ENCODE results near the gene ACSS3.

ACSS3 gene

DNA sequence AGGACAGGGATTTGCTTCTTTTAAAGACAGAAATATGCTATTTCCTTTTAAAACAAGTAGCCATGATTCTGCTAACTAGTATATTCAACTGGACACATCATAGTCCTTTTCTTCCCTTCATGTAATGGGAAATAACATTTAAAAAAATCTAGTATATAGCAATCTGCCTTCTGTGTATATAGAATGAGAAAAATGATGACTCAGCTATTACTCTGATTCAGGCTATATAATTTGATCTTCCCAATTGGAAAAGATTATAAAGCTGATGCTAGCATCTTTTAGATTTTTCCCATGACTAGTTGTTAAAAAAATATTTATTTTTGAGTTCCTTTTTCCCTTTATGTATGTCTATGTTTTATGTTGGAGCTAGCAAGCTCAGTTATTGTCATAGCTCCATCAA, 86.9 kb downstream of the ACSS3 start:
- H3K4me3 ChIP-seq (ENCODE audit: low read length) = no peak overlapping the region
- no peak for DNase-seq (ENCODE audit: low read depth)
- TF ChIP-seq, protein P1, sequence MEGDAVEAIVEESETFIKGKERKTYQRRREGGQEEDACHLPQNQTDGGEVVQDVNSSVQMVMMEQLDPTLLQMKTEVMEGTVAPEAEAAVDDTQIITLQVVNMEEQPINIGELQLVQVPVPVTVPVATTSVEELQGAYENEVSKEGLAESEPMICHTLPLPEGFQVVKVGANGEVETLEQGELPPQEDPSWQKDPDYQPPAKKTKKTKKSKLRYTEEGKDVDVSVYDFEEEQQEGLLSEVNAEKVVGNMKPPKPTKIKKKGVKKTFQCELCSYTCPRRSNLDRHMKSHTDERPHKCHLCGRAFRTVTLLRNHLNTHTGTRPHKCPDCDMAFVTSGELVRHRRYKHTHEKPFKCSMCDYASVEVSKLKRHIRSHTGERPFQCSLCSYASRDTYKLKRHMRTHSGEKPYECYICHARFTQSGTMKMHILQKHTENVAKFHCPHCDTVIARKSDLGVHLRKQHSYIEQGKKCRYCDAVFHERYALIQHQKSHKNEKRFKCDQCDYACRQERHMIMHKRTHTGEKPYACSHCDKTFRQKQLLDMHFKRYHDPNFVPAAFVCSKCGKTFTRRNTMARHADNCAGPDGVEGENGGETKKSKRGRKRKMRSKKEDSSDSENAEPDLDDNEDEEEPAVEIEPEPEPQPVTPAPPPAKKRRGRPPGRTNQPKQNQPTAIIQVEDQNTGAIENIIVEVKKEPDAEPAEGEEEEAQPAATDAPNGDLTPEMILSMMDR (conservative IDR thresholded peaks at IDR 0.05; ENCODE audit: low read depth, low read length) = no peak

DNA sequence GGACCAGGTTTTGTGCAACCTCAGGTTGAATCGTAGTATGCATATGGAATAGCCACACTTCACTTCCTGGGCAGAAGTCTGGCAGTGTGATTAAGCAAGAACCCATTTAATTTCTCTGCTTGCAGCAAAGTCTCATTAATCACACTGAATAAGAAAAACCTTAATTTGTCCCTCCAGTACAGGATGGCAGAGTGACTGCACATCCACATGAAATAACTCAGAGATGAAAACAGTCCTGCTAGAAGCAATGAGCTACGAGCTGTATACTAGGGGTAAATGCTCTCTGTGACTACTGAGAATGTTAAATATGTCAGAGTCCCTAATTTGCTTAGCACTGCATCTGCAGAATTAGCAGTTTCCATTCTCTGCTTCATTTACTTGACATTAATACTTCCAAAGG, 88.9 kb downstream of the ACSS3 start:
- no peak for DNase-seq (ENCODE audit: low read depth)
- H3K4me3 ChIP-seq (ENCODE audit: low read length) = no peak overlapping the region
- TF ChIP-seq, protein P1 (conservative IDR thresholded peaks at IDR 0.05; ENCODE audit: low read depth, low read length) = no peak

DNA sequence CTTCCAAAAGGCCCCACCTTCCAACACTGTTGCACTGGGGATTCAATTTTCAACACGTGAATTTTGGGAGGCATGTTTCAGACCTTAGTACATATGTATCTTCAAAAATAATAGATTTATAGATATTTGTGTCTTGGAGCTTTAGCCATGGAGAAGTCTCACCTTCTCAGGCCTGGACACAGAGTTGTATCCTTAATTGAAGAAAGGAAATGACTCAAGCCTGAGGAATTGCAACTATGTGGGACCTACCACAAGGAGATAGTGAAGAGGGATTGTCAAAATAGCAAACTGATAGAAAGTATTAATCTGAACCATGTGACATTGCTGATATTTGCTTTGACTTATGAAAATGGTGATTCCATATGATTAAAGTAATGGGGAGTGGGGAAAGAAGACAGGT, 89.8 kb downstream of the ACSS3 start:
- no peak for DNase-seq (ENCODE audit: low read depth)
- H3K4me3 ChIP-seq (ENCODE audit: low read length) = no peak overlapping the region
- TF ChIP-seq, protein P1 (conservative IDR thresholded peaks at IDR 0.05; ENCODE audit: low read depth, low read length) = no peak

DNA sequence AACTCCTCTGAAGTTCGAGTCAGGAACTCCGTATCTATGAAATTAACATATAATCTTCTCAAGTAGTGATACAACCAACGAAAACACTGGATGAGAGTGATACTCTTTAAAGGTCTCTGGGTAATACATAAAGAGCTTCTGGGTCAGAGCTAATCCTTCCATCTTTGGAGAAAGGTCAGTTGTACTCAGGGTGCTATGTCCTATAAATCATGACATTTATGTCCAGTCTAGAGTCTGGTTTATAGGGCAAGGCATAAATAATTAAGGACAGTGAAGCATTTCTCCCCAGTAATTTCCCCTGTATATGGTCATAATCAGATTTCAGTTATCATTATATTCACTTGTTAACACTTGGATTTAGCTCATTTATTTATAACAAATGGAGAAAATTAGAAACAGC, 90.6 kb downstream of the ACSS3 start:
- H3K4me3 ChIP-seq (ENCODE audit: low read length) = no peak overlapping the region
- no peak for DNase-seq (ENCODE audit: low read depth)
- TF ChIP-seq, protein P1 (conservative IDR thresholded peaks at IDR 0.05; ENCODE audit: low read depth, low read length) = no peak

DNA sequence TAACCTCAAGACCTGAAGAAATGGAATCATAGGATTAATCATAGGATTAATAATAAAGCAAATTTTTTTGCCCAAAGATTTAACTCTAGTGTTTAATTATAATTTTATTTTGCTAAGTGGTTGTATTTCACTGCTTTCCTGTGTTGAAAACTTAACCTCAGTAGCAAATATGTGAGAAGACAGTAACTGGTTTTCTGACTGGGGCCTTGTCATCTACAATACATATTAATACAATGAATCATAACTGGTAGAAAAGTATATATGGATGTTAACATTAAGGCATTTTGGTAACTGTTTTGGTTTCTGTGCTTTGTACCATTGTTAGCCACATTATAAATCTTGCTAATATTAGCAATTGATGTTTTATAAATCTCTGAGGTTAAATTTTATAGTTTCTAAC, 92.2 kb downstream of the ACSS3 start:
- H3K4me3 ChIP-seq (ENCODE audit: low read length) = no peak overlapping the region
- TF ChIP-seq, protein P1 (conservative IDR thresholded peaks at IDR 0.05; ENCODE audit: low read depth, low read length) = no peak
- no peak for DNase-seq (ENCODE audit: low read depth)

DNA sequence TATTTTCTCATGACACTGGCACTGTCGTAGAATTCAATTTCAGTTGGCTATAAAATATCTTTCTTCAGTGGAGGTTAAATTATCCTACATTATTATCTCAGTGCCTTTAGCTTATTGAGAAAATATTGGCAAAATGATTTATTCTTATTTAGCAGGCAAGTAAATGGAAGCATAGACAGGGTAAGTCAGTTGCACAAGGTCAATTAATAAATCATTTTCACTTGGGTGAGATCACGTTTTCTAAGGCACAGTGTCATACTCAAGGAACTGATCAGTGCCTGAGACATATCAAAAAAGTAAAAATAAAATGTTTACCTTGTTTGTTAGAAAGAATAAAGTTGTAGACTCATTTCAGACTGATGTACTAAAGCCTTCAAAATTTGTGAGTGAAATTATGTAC, 95.0 kb downstream of the ACSS3 start:
- H3K4me3 ChIP-seq (ENCODE audit: low read length) = no peak overlapping the region
- TF ChIP-seq, protein P1 (conservative IDR thresholded peaks at IDR 0.05; ENCODE audit: low read depth, low read length) = no peak
- DNase-seq (ENCODE audit: low read depth) = no peak

DNA sequence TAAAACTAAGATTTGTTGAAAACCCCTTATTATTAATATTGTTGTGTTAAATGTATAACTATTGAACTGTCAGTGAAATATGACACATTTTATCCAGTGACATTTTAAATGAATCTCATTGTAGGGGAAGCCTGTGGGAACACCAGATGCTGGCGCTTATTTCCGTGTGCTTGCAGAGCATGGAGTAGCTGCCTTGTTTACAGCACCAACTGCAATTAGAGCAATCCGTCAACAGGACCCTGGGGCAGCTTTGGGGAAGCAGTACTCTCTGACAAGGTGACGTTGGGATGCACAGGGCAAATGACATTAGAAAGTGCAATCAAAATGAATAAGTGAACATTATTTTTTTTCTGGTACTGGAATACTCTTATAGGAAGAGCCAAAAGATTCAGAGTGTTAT, 96.8 kb downstream of the ACSS3 start:
- TF ChIP-seq, protein P1 (conservative IDR thresholded peaks at IDR 0.05; ENCODE audit: low read depth, low read length) = no peak
- no peak overlapping the region for H3K4me3 ChIP-seq (ENCODE audit: low read length)
- no peak for DNase-seq (ENCODE audit: low read depth)
